HCT116 (cell line): ENCODE measurements around the gene RTL10. TPM values are rescaled to one million over a fixed set of nuclear protein-coding genes. Genes with fewer than 3 reads are reported as not detected.

Source experiments
- ATAC-seq: fragments of 200-7000 bp; cut with Tn5 transposase; 2 replicates; pipeline ENCODE4 v1.9.1; 2020; ENCODE audit warnings: mild to moderate bottlenecking, moderate library complexity
- BruUV-seq: library from RNA; stranded (reverse); fragments of 400-500 nt; replicated peaks from 2 replicates; lab custom pipeline; 2021; lab: Mats Ljungman, UMichigan
- CTCF ChIA-PET: fragments of 300-600 bp; sonication (Branson Sonifier 250); formaldehyde crosslinking; loops from one replicate; lab custom pipeline; 2021; ENCODE audit warnings: antibody characterized with exemption; lab: Charles Lee
- POLR2A ChIA-PET: fragments of 300-600, 350-600 bp; sonication (Branson Sonifier 250); formaldehyde crosslinking; loops from one replicate; lab custom pipeline; 2021; ENCODE audit warnings: antibody characterized with exemption; lab: Charles Lee
- RAD21 ChIA-PET, 2 experiments: fragments of 300-600 bp; sonication (Branson Sonifier 250); formaldehyde crosslinking; loops; one replicate each; lab custom pipeline; 2023; ENCODE audit warnings: low total read pairs in 2 of 2; ENCODE audit not compliant: uncharacterized antibody in 2 of 2, unreplicated experiment in 2 of 2, low non-redundant PET in 1 of 2; lab: Charles Lee
- DNase-seq: peaks from one replicate; pipeline ENCODE4 v3.0.0-alpha.2; 2010; ENCODE audit warnings: low read depth, low spot score
- H2AFZ ChIP-seq: fragments of 200-600 bp; shearing (Covaris generic), sonication (generic); 2 replicates; pipeline ENCODE4 v1.6.1; 2017; ENCODE audit warnings: low read depth, mixed run types, mixed read lengths, antibody characterized with exemption, low read length; ENCODE audit not compliant: poor library complexity, severe bottlenecking
- H3K27ac ChIP-seq: 2 replicates; pipeline ENCODE4 v1.5.1; 2012; ENCODE audit warnings: low read depth, low read length
- H3K27me3 ChIP-seq: fragments of 200-600 bp; sonication (generic); 2 replicates; pipeline ENCODE4 v1.6.1; 2016; ENCODE audit warnings: mixed run types, low read length, mixed read lengths; ENCODE audit not compliant: insufficient read depth
- H3K36me3 ChIP-seq, 2 experiments: fragments of 200-500 bp in 1 of 2; fragments of 200-600 bp in 1 of 2; sonication (Bioruptor generic) in 1 of 2; sonication (generic) in 1 of 2; 2 replicates each; pipeline versions ENCODE4 v1.5.1 to v1.6.1; 2014 to 2016; ENCODE audit warnings: low read length in 2 of 2, inconsistent platforms in 1 of 2, mixed read lengths in 1 of 2, mixed run types in 1 of 2; ENCODE audit not compliant: insufficient read depth in 2 of 2, control insufficient read depth in 1 of 2
- H3K4me1 ChIP-seq, 2 experiments: fragments of 200-600 bp in 1 of 2; sonication (generic) in 1 of 2; 2 replicates each; pipeline versions ENCODE4 v1.5.1 to v1.6.1; 2012 to 2017; ENCODE audit warnings: low read length in 2 of 2, inconsistent platforms in 1 of 2, mild to moderate bottlenecking in 1 of 2, mixed read lengths in 1 of 2, mixed run types in 1 of 2, moderate library complexity in 1 of 2; ENCODE audit not compliant: insufficient read depth in 2 of 2, control insufficient read depth in 1 of 2
- H3K4me2 ChIP-seq: fragments of 200-600 bp; sonication (generic); 2 replicates; pipeline ENCODE4 v1.6.1; 2017; ENCODE audit warnings: mixed run types, low read length, mixed read lengths
- H3K4me3 ChIP-seq, 2 experiments: fragments of 200-600 bp in 1 of 2; sonication (generic) in 1 of 2; replicated peaks in 1 of 2; 2 replicates each; pipeline ENCODE4 v1.5.1; 2011 to 2016; ENCODE audit warnings: low read length in 2 of 2, control low read depth in 1 of 2, low read depth in 1 of 2, mild to moderate bottlenecking in 1 of 2, mixed read lengths in 1 of 2, mixed run types in 1 of 2
- H3K79me2 ChIP-seq: fragments of 200-600 bp; sonication (generic); 2 replicates; pipeline ENCODE4 v1.6.1; 2017; ENCODE audit warnings: mild to moderate bottlenecking, mixed run types, low read length, moderate library complexity, mixed read lengths; ENCODE audit not compliant: insufficient read depth
- H3K9ac ChIP-seq: fragments of 200-600 bp; sonication (generic); 2 replicates; pipeline ENCODE4 v1.6.1; 2016; ENCODE audit warnings: low read length, mixed read lengths
- H3K9me2 ChIP-seq: fragments of 200-600 bp; sonication (generic), shearing (Covaris generic); 2 replicates; pipeline ENCODE4 v1.6.1; 2017; ENCODE audit warnings: mixed run types, mild to moderate bottlenecking, moderate library complexity; ENCODE audit not compliant: insufficient read depth
- H3K9me3 ChIP-seq, 2 experiments: fragments of 200-500 bp in 1 of 2; fragments of 200-600 bp in 1 of 2; sonication (Bioruptor generic) in 1 of 2; sonication (generic) in 1 of 2; 2 replicates each; pipeline ENCODE4 v1.6.1; 2014 to 2017; ENCODE audit warnings: low read length in 2 of 2, mixed read lengths in 2 of 2, inconsistent platforms in 1 of 2, low read depth in 1 of 2, mild to moderate bottlenecking in 1 of 2, mixed run types in 1 of 2, moderate library complexity in 1 of 2; ENCODE audit not compliant: control insufficient read depth in 1 of 2, insufficient read depth in 1 of 2
- H4K20me1 ChIP-seq: fragments of 200-600 bp; sonication (generic), shearing (Covaris generic); 2 replicates; pipeline ENCODE4 v1.6.1; 2017; ENCODE audit warnings: mixed run types, mild to moderate bottlenecking, moderate library complexity; ENCODE audit not compliant: insufficient read depth
- CEBPB ChIP-seq: IDR thresholded peaks from 2 replicates; pipeline ENCODE4 v1.6.1; 2012; ENCODE audit warnings: low read depth
- EGR1 ChIP-seq: IDR thresholded peaks from 2 replicates; pipeline ENCODE4 v1.6.1; 2012; ENCODE audit warnings: low read depth
- EZH2 ChIP-seq: fragments of 200-600 bp; sonication (generic); IDR thresholded peaks from 2 replicates; pipeline ENCODE4 v1.6.1; 2017; ENCODE audit warnings: antibody characterized with exemption, mixed run types
- EZH2phosphoT487 ChIP-seq: fragments of 200-600 bp; IDR thresholded peaks from 2 replicates; pipeline ENCODE4 v1.6.1; 2018; ENCODE audit warnings: antibody characterized with exemption, borderline replicate concordance
- POLR2AphosphoS5 ChIP-seq: IDR thresholded peaks from 2 replicates; pipeline ENCODE4 v1.6.1; 2011; ENCODE audit warnings: mild to moderate bottlenecking, low read depth, low read length, moderate library complexity
- REST ChIP-seq: IDR thresholded peaks from 2 replicates; pipeline ENCODE4 v1.6.1; 2012; ENCODE audit warnings: low read depth
- SIN3A ChIP-seq: IDR thresholded peaks from 2 replicates; pipeline ENCODE4 v1.6.1; 2012; ENCODE audit warnings: low read depth
- YY1 ChIP-seq: IDR thresholded peaks from 2 replicates; pipeline ENCODE4 v1.6.1; 2011; ENCODE audit warnings: low read length, low read depth, moderate library complexity, mild to moderate bottlenecking; ENCODE audit not compliant: insufficient replicate concordance; ENCODE audit errors: extremely low read depth
- ZBTB33 ChIP-seq: IDR thresholded peaks from 2 replicates; pipeline ENCODE4 v1.6.1; 2011; ENCODE audit warnings: mild to moderate bottlenecking, low read length, moderate library complexity; ENCODE audit not compliant: insufficient replicate concordance; ENCODE audit errors: extremely low read depth
- ZNF274 ChIP-seq: fragments of 200-500 bp; sonication (Bioruptor generic); IDR thresholded peaks from 2 replicates; pipeline ENCODE4 v1.6.1; 2014; ENCODE audit warnings: mild to moderate bottlenecking, low read depth, low read length, inconsistent platforms
- intact Hi-C: fragments of 100-400 bp; cut with micrococcal nuclease; formaldehyde crosslinking; loops from 2 replicates; pipeline ENCODE4 v1.10.0; 2022
- total RNA-seq: library from RNA; stranded (reverse); gene quantifications from one replicate; pipeline ENCODE4 v1.2.1, GENCODE V29; 2021; ENCODE audit not compliant: unreplicated experiment

RTL10 gene
- total RNA-seq, 1 experiment from 2014 or later, result 24.6 TPM

- Histone ChIP-seq H3K79me2 (no peaks in the 10 kb centered on the region), H3K27me3 (no peaks in the 10 kb centered on the region), H3K4me3 (no peak overlapping the region), H3K36me3 (no peaks in the 10 kb centered on the region), H3K4me1 (peaks cover 16 to 20% of the 10 kb centered on the region in 2 experiments), H3K4me2 (peak overlapping the region; percentile 73), H4K20me1 (no peaks in the 10 kb centered on the region), H3K9me3 (no peaks in the 10 kb centered on the region), H3K9ac (peak overlapping the region; percentile 58), H2AFZ (no peak overlapping the region), H3K27ac (peak overlapping the region; percentile 57), H3K9me2 (no peaks in the 10 kb centered on the region)
- ATAC-seq (no peak; the same call in 1 of the 2 replicates), DNase-seq (no peak)
- RAD21 ChIA-PET, result interaction anchor here in 1 of 2 experiments (1.2 kb wide), 1 partner anchor 77 kb away, joined by 13 read pairs; no protein-coding TSS in a partner anchor
- intact Hi-C loops, result no loop called here
- TF ChIP-seq EZH2 (no peak), YY1 (no peak), SIN3A (no peak)
- POLR2A ChIA-PET, result no interaction called here
- no TSS peak for BruUV-seq
- CTCF ChIA-PET, result no interaction called here
Observed at GRCh38 chr22:19807161-19807913, 47.3 kb downstream of the RTL10 start.

- intact Hi-C loops, result no loop called here
- POLR2A ChIA-PET, result no interaction called here
- Histone ChIP-seq H3K4me3 (peak overlapping the region; percentile 9 to 28; a peak in 3 of 4 replicates), H3K4me1 (peaks cover 16 to 20% of the 10 kb centered on the region in 2 experiments), H3K9ac (peak overlapping the region; percentile 58), H3K4me2 (peak overlapping the region; percentile 73), H3K27me3 (no peaks in the 10 kb centered on the region), H3K27ac (peak overlapping the region; percentile 57), H2AFZ (no peak overlapping the region), H3K9me2 (no peaks in the 10 kb centered on the region), H4K20me1 (no peaks in the 10 kb centered on the region), H3K79me2 (no peaks in the 10 kb centered on the region), H3K36me3 (no peaks in the 10 kb centered on the region), H3K9me3 (no peaks in the 10 kb centered on the region)
- ATAC-seq, result peak; percentile 95
- CTCF ChIA-PET, result no interaction called here
- RAD21 ChIA-PET, result interaction anchor here in 1 of 2 experiments (1.2 kb wide), 1 partner anchor 76 kb away, joined by 13 read pairs; no protein-coding TSS in a partner anchor
- TSS peak; percentile 34 for BruUV-seq
- peak; percentile 38 for DNase-seq
- TF ChIP-seq ZBTB33, result no peak
- TF ChIP-seq REST, result no peak
- no peak; the same call in 1 of the 2 replicates for TF ChIP-seq POLR2AphosphoS5
- no peak for TF ChIP-seq CEBPB
- TF ChIP-seq EZH2phosphoT487, result no peak
- no peak for TF ChIP-seq YY1
- no peak for TF ChIP-seq ZNF274
- TF ChIP-seq EGR1, result peak; percentile 38; the same call in 1 of the 2 replicates
Observed at GRCh38 chr22:19806213-19807160, 48.2 kb downstream of the RTL10 start.
